Left ventricle myocardium superior (tissue), 1 donor: ENCODE measurements around the gene KLHL29. TPM values are rescaled to one million over a fixed set of nuclear protein-coding genes. Genes with fewer than 3 reads are reported as not detected.

Experiments
- ATAC-seq: fragments of 200-7000 bp; cut with Tn5 transposase; one replicate; pipeline ENCODE4 v1.9.1; 2020; ENCODE audit warnings: mild to moderate bottlenecking, moderate library complexity
- DNase-seq: peaks from one replicate; pipeline ENCODE4 v3.0.0-alpha.2; 2020
- intact Hi-C: fragments of 100-400 bp; cut with micrococcal nuclease; formaldehyde crosslinking; loops from one replicate; pipeline ENCODE4 v1.11.0; 2022
- total RNA-seq: library from RNA; stranded (reverse); fragmentation: NEBNext Ultra II Directional; extraction: Animal tissue kit (Norgen Biotek cat#: 25700); gene quantifications from one replicate; pipeline ENCODE4 v1.2.1, GENCODE V29; 2021
- donor health status: DM: no; HTN: yes; CAD: no; lungs with severe emphysema.

The KLHL29 gene
- total RNA-seq, 1 donor from 2014 or later = 0.69 TPM

DNA sequence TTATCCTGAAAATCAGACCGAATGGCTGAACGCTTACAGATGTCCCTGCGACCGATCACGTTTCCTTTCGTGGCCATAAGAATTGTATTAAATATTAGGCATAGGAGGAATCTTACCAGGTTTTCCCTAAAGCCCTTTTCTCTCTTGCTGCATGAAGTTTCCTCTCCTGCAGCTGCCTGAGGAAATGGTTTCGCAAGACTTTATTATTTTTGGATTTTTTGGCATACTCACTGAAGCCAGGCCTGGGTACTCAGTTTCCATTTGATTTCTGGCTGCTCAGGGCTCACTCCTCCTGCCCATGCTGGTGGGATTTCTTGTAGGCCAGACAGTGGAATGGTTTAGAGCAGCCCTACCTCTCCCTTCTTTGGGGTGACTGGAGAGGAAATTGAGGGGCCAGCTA lies 114.0 kb downstream of the KLHL29 start:
- DNase-seq (no peak), ATAC-seq (peak; percentile 62)
- intact Hi-C loops = no loop called here

DNA sequence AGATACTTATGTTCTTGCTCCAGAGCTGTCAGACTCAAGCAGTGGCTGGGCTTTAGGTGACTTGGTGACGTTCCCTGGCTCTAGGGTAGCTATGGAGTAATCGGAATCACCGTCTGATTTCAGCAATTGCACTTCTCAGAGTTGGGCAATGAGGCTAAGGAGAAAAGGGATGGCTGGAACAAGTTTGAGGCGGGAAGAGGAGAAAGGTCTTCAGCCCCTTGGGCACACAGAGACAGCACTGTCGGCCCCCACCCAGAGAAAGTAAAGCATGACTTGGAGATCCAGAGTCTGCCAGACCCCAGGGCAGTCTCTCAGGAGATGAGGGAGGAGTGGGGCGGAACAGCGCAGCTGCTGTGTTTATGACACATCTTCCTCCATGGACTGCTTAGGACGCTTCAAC lies 114.5 kb downstream of the KLHL29 start:
- peak; percentile 56 for ATAC-seq
- intact Hi-C loops = no loop called here
- DNase-seq = no peak

DNA sequence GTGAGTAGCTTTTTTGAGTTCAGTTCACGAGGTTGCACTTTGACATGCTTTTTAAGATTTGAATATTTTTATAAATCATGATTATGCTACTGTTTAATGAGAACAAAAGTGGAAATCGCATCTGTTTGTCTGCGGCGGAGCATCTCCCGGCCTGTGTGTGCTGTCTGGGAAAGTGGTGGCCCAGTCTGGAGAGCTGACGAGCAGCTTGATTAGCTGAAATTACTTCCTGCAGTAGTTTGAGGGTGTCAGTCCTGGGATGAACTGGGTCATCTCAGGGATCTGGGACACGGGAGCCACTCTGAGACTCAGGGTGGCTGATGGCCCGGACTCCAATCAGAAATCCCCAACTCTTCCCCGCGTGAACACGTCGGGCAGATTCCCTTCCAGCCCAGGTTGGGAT lies 115.9 kb downstream of the KLHL29 start:
- ATAC-seq = no peak
- no peak for DNase-seq
- intact Hi-C loops = no loop called here

DNA sequence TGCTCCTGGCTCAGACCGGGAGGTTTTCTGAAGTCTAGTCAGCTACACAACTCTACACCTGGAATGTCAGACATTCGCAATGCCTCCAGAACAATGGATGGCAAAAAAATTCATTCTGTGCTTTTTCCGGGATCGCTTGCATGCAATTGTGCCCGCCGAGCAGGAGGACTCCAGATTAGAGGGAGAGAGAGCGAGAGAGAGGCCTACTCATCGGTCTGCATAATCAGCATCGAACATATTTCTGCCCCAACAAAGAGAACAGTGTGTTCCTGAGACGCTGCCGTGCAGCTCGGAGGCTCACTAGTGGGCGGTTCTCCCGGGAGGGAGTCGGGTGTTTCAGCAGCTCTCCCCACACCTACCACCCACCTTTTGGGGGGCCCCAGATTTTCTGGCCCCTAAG lies 117.1 kb downstream of the KLHL29 start:
- ATAC-seq = peak; percentile 32
- intact Hi-C loops = no loop called here
- DNase-seq = no peak

DNA sequence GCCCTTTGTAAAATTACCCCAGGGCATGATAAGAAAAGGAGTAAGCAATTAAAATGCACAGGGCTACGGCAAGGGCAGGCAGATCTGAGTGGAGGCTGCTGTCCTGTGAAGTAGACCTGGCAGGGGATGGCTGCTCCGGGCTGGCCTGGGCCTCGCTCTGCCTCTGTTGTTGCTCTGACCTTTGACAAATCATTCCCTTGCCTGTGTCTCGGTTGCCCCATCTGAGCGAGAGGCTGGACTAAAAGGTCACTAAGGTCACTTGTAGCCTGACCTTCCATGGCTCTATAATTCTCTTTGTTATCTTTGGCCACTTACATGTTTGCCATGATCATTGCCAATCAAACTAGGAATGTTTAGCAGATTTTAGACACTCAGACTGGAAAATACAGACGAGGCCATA lies 118.1 kb downstream of the KLHL29 start:
- no peak for ATAC-seq
- intact Hi-C loops = no loop called here
- DNase-seq = no peak

DNA sequence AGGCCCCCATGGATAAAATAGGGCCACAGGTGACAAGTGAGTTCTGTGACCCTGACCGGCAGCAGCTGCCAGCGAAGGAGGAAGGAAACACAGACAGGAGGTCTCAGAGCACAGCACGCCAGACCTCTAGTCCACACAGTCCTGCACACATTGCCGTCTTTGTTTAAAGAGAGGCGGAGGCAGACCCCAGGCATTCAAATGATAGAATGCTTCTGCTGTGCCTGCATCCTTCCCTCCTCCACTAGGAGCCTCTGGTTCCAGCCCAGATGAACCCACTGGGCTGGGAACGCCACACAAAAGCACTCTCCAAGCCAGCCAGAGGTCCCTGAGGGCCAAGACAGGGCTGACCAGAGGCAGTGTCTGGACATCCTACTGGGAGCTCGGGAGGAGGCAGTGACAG lies 118.7 kb downstream of the KLHL29 start:
- intact Hi-C loops = no loop called here
- DNase-seq = no peak
- ATAC-seq = no peak

DNA sequence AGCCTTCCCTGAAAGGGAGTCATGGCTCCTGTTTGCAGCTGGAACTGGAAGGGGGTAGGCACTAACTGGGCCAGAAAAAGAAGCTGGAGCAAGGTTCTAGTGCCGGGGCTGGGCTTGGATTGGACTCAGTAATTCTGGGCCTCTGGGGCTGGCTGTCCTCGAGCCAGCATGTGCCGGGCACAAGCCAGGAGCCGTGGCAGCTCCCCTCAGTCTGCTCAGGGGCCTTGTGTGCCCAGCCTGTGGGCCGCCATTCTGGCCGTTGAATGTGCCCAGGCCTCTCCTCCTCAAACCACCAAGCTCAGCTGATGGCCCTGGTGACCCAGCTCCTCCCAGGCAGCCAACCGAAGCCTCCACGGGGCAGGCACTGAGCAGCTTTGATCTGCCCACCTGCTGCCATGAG lies 119.6 kb downstream of the KLHL29 start:
- no peak for ATAC-seq
- DNase-seq = no peak
- intact Hi-C loops = no loop called here

DNA sequence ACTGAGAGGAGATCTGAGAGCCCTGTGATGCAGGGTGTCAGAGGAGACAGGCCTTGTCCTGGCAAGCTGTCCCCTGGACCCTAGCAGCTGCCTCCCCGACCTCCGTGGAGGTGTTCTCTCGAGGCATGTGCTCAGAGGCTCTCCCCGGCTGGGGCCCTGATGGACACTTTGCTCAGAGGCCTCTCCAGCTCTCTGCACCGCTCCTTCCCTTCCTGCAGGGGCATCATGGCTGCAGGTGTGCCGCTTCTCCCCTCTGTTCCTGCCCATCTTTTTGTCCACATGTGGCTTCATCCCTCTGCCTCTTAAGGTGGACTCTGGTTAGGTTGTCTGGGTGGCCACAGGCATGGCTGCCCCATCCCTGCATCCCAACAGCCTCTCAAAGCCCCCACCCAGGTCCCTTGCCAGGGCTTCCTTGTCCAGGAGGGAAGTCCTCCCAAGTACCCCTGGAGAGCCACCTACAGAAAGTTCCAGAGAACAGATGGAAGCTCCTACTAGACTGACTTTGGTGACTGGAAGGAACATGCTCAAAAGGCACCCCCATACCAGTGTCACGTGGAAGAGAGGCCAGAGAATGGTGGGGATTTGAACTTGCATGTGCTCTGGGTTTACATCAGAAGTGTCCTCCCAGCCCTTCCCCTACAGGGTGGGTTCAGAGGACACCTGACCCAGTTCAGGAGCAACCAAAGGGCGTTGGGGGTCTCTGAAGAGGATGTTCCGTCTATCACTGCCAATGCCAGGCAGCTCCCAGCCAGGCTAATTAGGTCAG lies 120.4 kb downstream of the KLHL29 start:
- intact Hi-C loops = no loop called here
- DNase-seq (no peak), ATAC-seq (no peak)

DNA sequence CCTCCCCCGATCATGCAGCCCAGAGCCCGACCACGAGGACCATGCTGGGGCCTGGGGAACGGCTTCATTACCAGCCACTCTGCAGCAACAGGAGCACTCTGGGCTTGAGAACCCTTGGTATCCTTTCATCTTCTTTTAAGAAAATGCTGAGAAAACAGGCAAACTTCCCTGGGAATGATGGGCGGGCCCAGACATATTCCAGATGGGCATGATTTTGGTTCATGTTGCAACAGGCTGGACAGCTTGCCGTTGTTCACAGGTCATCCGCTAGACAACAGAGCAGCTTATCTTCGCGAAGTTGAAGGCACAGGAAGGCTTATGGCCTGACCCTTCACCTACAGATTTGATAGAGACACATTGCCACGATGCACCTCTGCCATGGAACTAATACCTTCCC lies 121.0 kb downstream of the KLHL29 start:
- peak; percentile 44 for ATAC-seq
- intact Hi-C loops = no loop called here
- no peak for DNase-seq

DNA sequence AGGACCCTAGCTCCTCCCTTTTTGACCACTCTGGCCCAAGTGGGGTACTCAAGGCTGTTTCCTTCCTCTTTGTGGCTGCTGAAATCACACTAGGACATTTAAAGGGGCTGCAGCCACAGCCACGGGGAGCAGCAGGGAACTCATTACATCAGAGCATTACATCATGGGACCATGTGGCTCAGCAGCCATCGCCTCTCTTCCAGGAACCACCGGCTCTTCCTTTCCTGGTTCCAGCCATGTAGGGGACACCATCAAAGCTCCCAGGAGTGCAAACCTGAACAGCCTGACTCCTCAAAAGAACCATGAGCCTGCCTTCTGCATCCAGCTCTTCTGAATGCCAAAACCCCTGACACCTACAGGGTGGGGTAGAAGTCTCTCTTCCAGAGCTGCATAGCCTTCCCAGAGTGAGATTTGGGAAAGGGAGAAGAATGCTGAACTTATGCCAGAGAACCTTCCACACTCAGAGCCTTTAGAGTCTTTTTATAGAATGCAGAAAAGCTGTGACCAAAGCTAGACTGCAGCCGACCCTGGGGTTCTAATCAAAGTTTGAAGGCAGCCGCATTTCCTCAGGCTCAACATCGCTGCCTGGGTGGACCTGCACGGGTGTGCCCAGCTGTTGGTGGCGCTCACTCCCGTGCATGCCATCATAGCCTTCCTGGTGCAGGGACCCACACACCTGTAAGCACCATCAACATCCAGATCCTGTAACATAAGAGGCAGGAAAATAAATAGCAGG lies 121.7 kb downstream of the KLHL29 start:
- ATAC-seq (peak; percentile 54), DNase-seq (peak; percentile 44)
- intact Hi-C loops = no loop called here

DNA sequence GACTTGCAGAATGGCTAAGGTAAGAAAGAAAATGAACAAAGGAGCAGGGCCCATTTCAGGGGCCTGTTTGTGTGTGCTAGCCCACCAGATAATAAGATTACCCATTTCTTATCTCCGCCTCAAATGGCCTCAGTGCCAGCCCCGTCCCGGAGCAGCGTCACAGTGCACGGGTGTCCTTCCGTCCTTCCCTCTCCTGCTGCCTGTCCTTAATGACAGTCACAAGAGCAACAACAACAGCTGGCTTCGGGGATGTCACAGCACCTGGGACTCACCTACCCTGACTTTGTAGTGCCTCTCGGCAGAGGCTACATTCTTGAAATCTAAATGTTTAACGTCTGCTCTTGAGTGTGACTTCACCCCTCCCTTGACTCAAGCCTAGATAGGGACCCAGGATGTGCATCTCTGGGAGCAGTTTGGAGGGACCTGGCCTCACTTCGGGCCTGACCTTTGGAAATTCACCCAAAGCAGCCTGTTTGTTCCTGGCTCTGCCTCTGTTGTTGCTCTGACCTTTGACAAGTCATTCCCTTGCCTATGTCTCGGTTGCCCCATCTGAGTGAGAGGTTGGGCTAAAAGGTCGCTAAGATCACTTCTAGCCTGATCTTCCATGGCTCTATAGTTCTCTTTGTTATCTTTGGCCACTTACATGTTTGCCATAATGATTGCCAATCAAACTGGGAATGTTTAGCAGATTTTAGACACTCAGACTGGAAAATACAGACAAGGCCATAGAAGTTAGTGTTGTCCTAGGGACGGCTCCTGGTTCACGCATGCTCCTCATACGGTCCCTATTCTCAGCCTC lies 122.5 kb downstream of the KLHL29 start:
- no peak for ATAC-seq
- intact Hi-C loops = no loop called here
- DNase-seq = no peak

DNA sequence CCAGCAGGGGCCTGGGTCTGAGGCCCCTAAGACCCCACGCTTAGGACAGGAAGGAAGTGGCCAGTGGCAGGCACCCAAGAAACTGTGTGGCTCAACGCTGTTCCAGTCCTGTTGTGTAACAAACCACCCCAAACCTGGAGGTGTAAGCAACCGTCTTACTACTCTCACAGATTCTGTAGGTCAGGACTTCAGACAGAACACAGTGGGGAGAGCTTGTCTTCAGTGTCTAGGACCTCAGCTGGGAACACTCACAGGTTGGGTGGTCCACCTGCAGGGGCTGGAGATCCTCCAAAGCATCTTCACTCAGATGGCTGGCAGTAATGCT lies 123.0 kb downstream of the KLHL29 start:
- no peak for DNase-seq
- ATAC-seq = no peak
- intact Hi-C loops = no loop called here

DNA sequence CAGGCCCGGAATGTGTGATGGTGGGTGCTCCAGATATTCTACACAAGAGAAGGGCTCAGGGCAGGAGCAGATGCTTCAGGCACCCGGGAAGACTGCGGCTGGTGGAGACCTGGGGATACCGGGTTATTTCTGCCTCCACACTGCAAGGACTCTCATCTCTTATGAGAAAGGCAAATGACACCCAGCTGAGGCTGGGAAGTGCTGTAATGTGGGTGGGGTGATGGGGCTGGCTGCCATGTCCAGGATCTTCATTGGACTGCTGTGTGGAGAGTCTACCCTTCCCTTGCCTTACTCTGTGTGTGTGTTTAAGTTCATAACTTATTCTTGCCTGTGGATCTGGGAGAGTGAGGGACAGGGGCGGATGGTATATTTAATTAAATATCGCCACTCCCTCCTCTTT lies 124.1 kb downstream of the KLHL29 start:
- intact Hi-C loops = no loop called here
- DNase-seq = no peak

DNA sequence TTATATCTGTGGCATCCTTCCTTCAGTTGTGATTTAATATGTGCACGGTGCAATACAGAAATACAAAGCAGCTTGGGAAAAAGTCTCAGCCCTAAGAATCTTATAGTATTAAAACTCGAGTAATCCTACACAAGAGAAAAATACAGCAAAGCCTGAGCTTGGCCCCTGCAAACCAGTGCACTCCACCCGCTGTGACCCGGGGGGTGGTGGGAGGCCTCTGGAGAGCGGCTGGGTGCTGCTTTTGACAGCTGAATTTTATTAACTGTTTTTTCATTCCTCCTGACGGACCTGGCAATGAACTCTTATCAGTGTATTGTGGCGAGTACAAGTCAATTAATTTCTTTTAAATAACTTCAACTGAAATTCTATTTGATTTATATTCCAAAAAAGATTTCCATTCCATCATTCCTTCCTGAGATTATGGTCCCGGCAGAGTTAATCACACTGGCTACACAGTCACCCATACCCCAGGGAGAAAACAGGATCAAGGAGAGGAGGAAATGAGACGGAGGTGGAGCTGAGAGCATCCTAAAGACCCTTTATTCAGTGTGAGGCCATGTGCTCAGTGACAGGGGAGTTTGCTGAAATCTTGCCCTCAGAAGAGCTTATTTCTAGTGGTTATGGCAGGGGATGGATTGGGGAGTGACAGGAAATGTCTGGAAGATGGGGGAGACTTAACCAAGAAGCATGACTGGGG lies 124.8 kb downstream of the KLHL29 start:
- intact Hi-C loops = no loop called here
- no peak for DNase-seq
- no peak for ATAC-seq

More for the DNA sequence above, 124.1 kb downstream of the KLHL29 start:
- ATAC-seq = no peak

DNA sequence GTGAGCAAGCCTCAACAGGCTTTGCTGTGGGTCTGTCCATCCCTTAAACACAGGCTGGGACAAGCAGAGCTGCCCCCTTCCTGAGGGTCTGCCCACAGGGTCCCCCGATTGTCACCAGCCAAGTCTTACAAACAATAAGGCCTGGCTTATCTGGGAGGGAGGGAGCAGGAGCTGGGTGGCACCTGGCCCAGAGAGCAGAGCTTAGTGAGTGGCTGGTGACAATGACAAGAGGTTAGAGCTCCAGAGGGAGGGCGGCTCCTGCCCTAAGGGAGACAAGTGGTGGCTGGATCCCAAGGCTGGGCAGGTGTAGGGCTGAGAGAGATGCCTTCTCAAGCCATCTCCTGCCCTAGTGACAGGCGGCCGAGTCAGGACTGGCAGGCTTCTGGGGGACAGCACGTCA lies 125.5 kb downstream of the KLHL29 start:
- intact Hi-C loops = no loop called here
- DNase-seq (peak; percentile 75), ATAC-seq (peak; percentile 85)

DNA sequence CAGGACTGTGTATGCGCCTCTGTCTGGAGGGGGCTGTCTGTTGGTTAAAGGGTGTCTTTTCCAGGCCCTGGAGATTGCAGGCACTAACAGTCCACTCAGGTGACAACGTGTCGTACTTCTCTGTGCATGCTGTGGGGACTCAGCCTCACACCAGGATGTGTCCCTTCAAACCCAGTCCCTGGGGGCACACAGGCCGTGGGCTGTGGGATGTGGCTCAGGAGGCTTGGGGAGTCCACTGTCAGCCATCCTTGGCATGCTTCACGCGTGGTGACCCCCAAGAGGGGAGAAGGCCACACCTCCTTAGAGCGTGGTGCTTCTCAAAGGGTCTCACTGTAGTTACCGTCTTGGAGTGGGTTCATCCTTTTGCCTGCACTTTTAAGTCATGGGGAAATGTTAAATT lies 127.8 kb downstream of the KLHL29 start:
- no peak for DNase-seq
- intact Hi-C loops = no loop called here
- no peak for ATAC-seq

DNA sequence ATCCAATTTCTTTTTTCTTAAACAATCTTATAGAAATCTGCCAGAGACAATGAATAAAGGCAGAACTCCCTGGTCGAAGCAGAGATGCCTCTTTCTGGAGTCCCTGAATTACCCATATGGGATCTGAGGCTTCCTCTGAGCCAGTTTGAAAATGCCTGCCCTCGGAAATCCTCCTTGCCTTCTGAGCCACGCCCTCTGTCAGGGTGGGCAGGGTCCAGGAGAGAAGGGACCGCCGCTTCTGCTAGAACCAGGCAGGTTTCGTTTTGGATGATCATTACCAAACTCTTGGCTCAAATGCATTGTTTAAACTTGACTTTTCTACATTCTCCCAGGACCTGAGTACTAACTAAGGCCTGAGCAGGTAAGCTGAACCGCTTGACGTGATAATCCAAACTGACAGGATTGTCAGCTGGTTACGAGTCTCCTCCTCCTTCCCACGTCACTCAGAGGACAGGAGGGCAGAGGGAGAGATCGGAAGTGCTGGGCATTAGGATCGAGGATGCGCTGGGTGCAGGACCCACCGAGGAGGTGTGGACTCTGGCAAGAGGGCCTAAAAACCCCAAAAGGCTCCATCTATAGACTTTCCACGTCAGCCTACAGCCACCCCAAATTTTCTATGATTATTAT lies 128.4 kb downstream of the KLHL29 start:
- ATAC-seq = no peak
- no peak for DNase-seq
- intact Hi-C loops = no loop called here

DNA sequence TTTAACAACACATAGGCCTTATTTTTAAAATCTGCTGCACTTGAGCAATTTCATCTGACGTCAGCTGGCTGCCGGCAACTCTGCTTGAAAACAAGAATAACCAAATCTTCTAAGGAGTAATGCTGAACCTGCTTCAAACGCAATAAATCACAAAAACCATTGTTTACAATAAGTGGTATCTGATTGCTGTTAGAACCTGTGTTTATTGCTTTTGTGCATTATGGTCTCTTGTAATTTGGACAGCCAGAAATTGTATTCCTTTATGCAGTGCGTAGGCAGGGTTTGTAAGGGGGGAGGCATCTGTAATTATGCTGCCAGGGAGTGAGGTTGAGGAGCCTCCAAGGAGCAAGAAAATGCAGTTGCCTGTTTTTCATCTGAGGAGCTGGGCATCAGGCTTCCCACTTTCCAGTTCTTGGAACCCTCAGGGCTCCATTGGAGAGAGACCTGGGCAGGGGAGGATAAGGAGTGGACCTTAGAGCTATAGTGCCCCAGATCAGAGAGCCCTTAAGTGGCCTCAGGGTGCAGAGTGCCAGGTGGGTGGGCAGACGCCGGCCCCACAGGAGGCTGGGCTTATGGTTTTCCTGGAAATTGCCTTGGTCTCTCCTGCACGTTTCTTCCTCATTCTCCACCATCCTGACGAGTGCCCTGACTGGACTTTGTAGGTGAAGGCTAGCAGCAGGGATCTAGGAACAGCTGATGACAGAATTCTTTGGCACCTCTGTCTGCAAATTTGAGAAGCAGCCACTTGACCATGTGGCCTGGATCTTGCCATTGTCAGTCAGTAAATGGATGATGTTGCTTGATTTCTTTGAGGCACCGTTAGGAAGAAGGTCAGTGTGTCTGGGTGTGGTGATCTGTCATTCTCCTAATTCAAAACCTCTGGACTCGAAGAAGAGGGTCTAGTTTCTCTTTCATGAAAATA lies 129.2 kb downstream of the KLHL29 start:
- peak; percentile 73 for ATAC-seq
- DNase-seq = no peak
- intact Hi-C loops = no loop called here
